ENCODE data around the gene GOLGA1.

GOLGA1 gene

DNA sequence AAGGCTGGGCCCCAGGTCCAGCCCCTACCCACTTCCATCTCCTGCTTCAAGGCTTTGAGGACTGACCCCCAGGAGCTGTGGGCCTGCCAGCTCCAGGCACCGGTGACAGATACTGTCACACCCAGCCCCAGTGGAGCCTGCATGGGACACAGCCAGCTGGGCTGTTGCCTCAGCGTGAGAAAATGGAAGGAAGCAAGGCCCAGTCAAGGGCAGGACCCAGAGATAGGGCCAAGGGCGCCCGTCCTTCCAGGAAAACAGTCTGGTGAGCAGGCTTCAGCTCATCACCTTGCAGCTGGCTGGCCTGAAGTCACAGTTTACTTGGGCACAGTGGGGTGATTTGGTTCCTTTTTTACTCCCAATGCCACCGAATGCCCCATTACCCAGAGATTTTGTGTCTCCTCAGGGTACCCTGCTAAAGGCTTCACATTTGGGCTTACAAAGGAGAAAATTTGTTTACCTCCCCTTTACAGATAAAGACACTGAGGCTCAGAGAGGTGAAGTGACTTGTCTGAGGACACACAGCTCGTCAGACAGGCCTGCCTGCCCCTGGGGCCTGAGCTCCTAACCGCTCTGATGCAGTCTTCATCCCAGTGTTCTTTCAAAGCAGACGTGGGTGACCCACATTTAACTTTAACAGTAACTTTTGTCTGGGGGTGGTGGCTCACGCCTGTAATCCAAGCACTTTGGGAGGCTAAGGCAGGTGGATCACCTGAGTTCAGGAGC, 109.1 kb downstream of the GOLGA1 start:
- TF ChIP-seq ZFX (IDR thresholded peaks at IDR 0.05; ENCODE audit: borderline replicate concordance) = no peak
- TF ChIP-seq, protein P1, sequence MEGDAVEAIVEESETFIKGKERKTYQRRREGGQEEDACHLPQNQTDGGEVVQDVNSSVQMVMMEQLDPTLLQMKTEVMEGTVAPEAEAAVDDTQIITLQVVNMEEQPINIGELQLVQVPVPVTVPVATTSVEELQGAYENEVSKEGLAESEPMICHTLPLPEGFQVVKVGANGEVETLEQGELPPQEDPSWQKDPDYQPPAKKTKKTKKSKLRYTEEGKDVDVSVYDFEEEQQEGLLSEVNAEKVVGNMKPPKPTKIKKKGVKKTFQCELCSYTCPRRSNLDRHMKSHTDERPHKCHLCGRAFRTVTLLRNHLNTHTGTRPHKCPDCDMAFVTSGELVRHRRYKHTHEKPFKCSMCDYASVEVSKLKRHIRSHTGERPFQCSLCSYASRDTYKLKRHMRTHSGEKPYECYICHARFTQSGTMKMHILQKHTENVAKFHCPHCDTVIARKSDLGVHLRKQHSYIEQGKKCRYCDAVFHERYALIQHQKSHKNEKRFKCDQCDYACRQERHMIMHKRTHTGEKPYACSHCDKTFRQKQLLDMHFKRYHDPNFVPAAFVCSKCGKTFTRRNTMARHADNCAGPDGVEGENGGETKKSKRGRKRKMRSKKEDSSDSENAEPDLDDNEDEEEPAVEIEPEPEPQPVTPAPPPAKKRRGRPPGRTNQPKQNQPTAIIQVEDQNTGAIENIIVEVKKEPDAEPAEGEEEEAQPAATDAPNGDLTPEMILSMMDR (IDR thresholded peaks at IDR 0.05) = no peak

DNA sequence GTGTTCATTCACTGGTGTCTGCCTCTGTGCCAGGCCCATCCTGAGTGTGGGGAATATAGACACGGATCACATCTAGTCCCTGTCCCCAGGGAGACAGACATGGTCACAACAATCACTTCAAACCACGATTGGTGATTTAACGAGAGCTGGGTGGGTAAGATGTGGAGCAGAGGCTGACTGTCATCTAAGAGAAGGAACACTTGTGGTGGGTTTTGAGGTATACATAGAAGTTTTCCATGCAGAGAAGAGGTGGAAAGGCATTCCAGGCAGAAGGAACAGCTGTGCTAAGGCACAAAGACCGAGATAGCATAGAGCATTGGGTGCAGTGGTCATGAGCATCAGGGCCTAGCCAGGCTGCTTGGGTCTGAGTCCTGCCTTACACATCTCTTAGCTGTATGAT, 110.3 kb downstream of the GOLGA1 start:
- H3K27ac ChIP-seq = no peak overlapping the region
- no peak for TF ChIP-seq ZFX (IDR thresholded peaks at IDR 0.05; ENCODE audit: borderline replicate concordance)
- TF ChIP-seq, protein P1 (IDR thresholded peaks at IDR 0.05) = no peak

More for the DNA sequence above, 109.1 kb downstream of the GOLGA1 start:
- no peak overlapping the region for H3K27ac ChIP-seq

DNA sequence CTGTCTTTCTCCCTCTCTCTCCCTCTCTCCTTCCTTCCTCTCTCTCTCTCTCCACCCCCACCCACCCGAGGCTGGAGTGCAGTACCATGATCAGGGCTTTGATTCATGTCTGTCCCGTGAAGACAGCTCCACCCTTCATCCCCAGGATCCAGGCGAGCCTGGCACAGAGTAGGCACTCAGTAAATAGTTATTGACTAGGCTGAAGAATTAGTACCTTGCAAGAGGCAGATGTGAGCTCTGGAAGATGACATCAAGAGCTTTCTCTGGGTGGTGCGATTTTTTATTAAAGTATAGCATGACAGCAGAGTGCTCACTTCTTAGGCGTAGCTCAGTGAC, 111.6 kb downstream of the GOLGA1 start:
- H3K27ac ChIP-seq = no peak overlapping the region

DNA sequence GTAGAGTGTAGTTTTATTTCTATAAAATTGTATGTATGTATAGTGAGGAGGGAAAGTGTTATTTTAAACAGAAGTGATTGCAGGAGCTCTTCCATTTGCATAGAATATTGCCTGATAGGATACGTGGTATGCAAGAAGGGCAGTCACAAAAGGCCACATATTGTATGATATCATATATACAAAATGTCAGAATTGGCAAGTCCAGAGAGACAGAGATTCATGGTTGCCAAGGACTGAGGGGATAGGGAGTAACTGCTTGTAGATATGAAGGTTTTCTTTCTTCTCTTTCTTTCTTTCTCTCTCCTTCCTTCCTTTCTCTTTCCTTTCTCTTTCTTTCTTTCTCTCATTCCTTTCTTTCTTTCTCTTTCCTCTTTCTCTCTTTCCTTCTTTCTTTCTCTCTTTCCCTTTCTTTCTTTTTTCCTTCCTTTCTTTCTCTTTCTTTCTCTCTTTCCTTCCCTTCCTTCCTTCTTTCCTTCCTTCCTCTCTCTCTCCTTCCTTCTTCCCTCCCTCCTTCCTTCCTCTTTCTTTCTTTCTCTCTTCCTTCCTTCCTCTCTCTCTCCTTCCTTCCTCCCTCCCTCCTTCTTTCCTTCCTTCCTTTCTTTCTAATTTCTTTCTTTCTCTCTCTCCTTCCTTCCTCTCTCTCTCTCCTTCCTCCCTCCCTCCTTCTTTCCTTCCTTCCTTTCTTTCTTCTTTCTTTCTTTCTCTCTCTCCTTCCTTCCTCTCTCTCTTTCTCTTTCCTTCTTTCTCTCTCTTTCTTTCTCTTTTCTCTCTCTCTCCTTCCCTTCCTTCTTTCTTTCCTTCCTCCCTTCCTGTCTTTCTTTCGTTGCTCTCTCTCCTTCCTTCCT, 112.2 kb downstream of the GOLGA1 start:
- no peak for TF ChIP-seq ZFX (IDR thresholded peaks at IDR 0.05; ENCODE audit: borderline replicate concordance)
- TF ChIP-seq, protein P1 (IDR thresholded peaks at IDR 0.05) = no peak

More for the DNA sequence above, 111.6 kb downstream of the GOLGA1 start:
- TF ChIP-seq, protein P1 (IDR thresholded peaks at IDR 0.05) = no peak
- no peak for TF ChIP-seq ZFX (IDR thresholded peaks at IDR 0.05; ENCODE audit: borderline replicate concordance)

More for the DNA sequence above, 112.2 kb downstream of the GOLGA1 start:
- no peak overlapping the region for H3K27ac ChIP-seq

Data from 22Rv1 (cell line).